ENCODE results near the gene FCN2.

GRCh38 chr9:134892221-134892620 lies 11.6 kb downstream of the FCN2 start:
- TF ChIP-seq CTCF (IDR thresholded peaks at IDR 0.05 in 8 of 11, conservative IDR thresholded peaks at IDR 0.05 in 3 of 11): no peak
- TF ChIP-seq POLR2AphosphoS5 (IDR thresholded peaks at IDR 0.05): no peak
